HEK293 (cell line): ENCODE data around the gene LINC00632.

Source experiments
- CTCF ChIA-PET: fragments of 350-600 bp; formaldehyde crosslinking; extraction: SDS; loops from one replicate; lab custom pipeline; 2021; ENCODE audit warnings: antibody characterized with exemption; lab: Yijun Ruan, JAX
- POLR2A ChIA-PET: fragments of 300-600 bp; formaldehyde crosslinking; extraction: SDS; loops from one replicate; lab custom pipeline; 2020; ENCODE audit warnings: antibody characterized with exemption, inconsistent platforms; lab: Yijun Ruan, JAX
- H3K27ac ChIP-seq: fragments of 200-500 bp; sonication (Bioruptor generic); 2 replicates; pipeline ENCODE4 v1.5.1; 2014; ENCODE audit warnings: low read depth, low read length, control low read depth, inconsistent platforms; ENCODE audit errors: extremely low read depth
- H3K36me3 ChIP-seq, 2 experiments: fragments of 200-500 bp in 1 of 2; sonication (Bioruptor generic) in 1 of 2; 1 replicate in 1 of 2; 2 replicates in 1 of 2; pipeline ENCODE4 v1.5.1; 2014 to 2017; ENCODE audit warnings: inconsistent platforms in 2 of 2, low read length in 2 of 2; ENCODE audit not compliant: control insufficient read depth in 2 of 2, insufficient read depth in 1 of 2
- H3K4me1 ChIP-seq: fragments of 200-500 bp; sonication (Bioruptor generic); 2 replicates; pipeline ENCODE4 v1.5.1; 2014; ENCODE audit warnings: mild to moderate bottlenecking, low read length, inconsistent platforms; ENCODE audit not compliant: control insufficient read depth, insufficient read depth
- H3K4me3 ChIP-seq: 2 replicates; pipeline ENCODE4 v1.5.1; 2011; ENCODE audit warnings: low read depth, mild to moderate bottlenecking, control low read depth, low read length, moderate library complexity
- H3K9me3 ChIP-seq: fragments of 200-500 bp; sonication (Bioruptor generic); 2 replicates; pipeline ENCODE4 v1.5.1; 2014; ENCODE audit warnings: low read depth, low read length, inconsistent platforms; ENCODE audit not compliant: control insufficient read depth, insufficient read depth
- ATF2 ChIP-seq: fragments of 450-650 bp; formaldehyde crosslinking; IDR thresholded peaks from 2 replicates; pipeline ENCODE4 v1.5.1; 2016; ENCODE audit warnings: missing biosample characterization, missing genetic modification characterization, low read depth
- FEZF1 ChIP-seq: fragments of 450-650 bp; formaldehyde crosslinking; IDR thresholded peaks from 2 replicates; pipeline ENCODE4 v1.5.1; 2016; ENCODE audit warnings: missing biosample characterization, missing genetic modification characterization
- KLF10 ChIP-seq: fragments of 450-650 bp; IDR thresholded peaks from 2 replicates; pipeline ENCODE4 v1.5.1; 2018; ENCODE audit warnings: missing biosample characterization, mild to moderate bottlenecking, missing genetic modification characterization
- KLF9 ChIP-seq: fragments of 450-650 bp; formaldehyde crosslinking; IDR thresholded peaks from 2 replicates; pipeline ENCODE4 v1.5.1; 2016; ENCODE audit warnings: missing biosample characterization, missing genetic modification characterization, low read depth
- REPIN1 ChIP-seq: fragments of 450-650 bp; formaldehyde crosslinking; IDR thresholded peaks from 2 replicates; pipeline ENCODE4 v1.5.1; 2017; ENCODE audit warnings: missing biosample characterization, missing genetic modification characterization, low read depth
- SALL2 ChIP-seq: fragments of 450-650 bp; formaldehyde crosslinking; IDR thresholded peaks from 2 replicates; pipeline ENCODE4 v1.5.0; 2017; ENCODE audit warnings: missing biosample characterization, mild to moderate bottlenecking, missing genetic modification characterization, borderline replicate concordance
- ZBTB8A ChIP-seq: fragments of 450-650 bp; formaldehyde crosslinking; IDR thresholded peaks from 2 replicates; pipeline ENCODE4 v1.5.1; 2016; ENCODE audit warnings: missing biosample characterization, missing genetic modification characterization
- ZNF121 ChIP-seq: fragments of 450-650 bp; formaldehyde crosslinking; IDR thresholded peaks from 2 replicates; pipeline ENCODE4 v1.5.1; 2016; ENCODE audit warnings: missing biosample characterization, missing genetic modification characterization
- ZNF140 ChIP-seq: fragments of 450-650 bp; formaldehyde crosslinking; IDR thresholded peaks from 2 replicates; pipeline ENCODE4 v1.5.1; 2016; ENCODE audit warnings: missing biosample characterization, missing genetic modification characterization
- ZNF175 ChIP-seq: fragments of 450-650 bp; formaldehyde crosslinking; IDR thresholded peaks from 2 replicates; pipeline ENCODE4 v1.5.1; 2016; ENCODE audit warnings: missing biosample characterization, missing genetic modification characterization
- ZNF24 ChIP-seq: fragments of 450-650 bp; formaldehyde crosslinking; IDR thresholded peaks from 2 replicates; pipeline ENCODE4 v1.5.1; 2016; ENCODE audit warnings: missing biosample characterization, missing genetic modification characterization
- ZNF274 ChIP-seq, 2 experiments: fragments of 200-500 bp in 1 of 2; fragments of 450-650 bp in 1 of 2; sonication (Bioruptor generic) in 1 of 2; formaldehyde crosslinking in 1 of 2; IDR thresholded peaks; 2 replicates each; pipeline versions ENCODE4 v1.5.1 to v1.6.1; 2014 to 2016; ENCODE audit warnings: borderline replicate concordance in 1 of 2, inconsistent platforms in 1 of 2, low read length in 1 of 2, missing biosample characterization in 1 of 2, missing genetic modification characterization in 1 of 2
- ZNF354C ChIP-seq: fragments of 450-650 bp; formaldehyde crosslinking; IDR thresholded peaks from 2 replicates; pipeline ENCODE4 v1.5.1; 2016; ENCODE audit warnings: missing biosample characterization, missing genetic modification characterization, low read depth, borderline replicate concordance
- ZNF37A ChIP-seq: fragments of 450-650 bp; IDR thresholded peaks from 2 replicates; pipeline ENCODE4 v1.5.1; 2018; ENCODE audit warnings: missing biosample characterization, missing genetic modification characterization
- ZNF521 ChIP-seq: fragments of 450-650 bp; formaldehyde crosslinking; IDR thresholded peaks from 2 replicates; pipeline ENCODE4 v1.5.1; 2017; ENCODE audit warnings: missing biosample characterization, mild to moderate bottlenecking, missing genetic modification characterization
- ZNF544 ChIP-seq: fragments of 450-650 bp; formaldehyde crosslinking; IDR thresholded peaks from 2 replicates; pipeline ENCODE4 v1.5.0; 2017; ENCODE audit warnings: missing biosample characterization, missing genetic modification characterization
- ZNF561 ChIP-seq: fragments of 450-650 bp; IDR thresholded peaks from 2 replicates; pipeline ENCODE4 v1.5.1; 2018; ENCODE audit warnings: missing biosample characterization, missing genetic modification characterization, borderline replicate concordance
- ZNF626 ChIP-seq: fragments of 450-650 bp; sonication (Bioruptor Pico); formaldehyde crosslinking; IDR thresholded peaks from 2 replicates; pipeline ENCODE4 v1.5.1; 2018; ENCODE audit warnings: missing biosample characterization, missing genetic modification characterization, inconsistent platforms
- ZNF660 ChIP-seq: fragments of 450-650 bp; IDR thresholded peaks from 2 replicates; pipeline ENCODE4 v1.5.1; 2018; ENCODE audit warnings: missing biosample characterization, mild to moderate bottlenecking, missing genetic modification characterization
- ZNF777 ChIP-seq: fragments of 450-650 bp; formaldehyde crosslinking; IDR thresholded peaks from 2 replicates; pipeline ENCODE4 v1.5.1; 2017; ENCODE audit warnings: missing biosample characterization, missing genetic modification characterization, borderline replicate concordance
- ZNF843 ChIP-seq: fragments of 450-650 bp; formaldehyde crosslinking; IDR thresholded peaks from 2 replicates; pipeline ENCODE4 v1.5.1; 2016; ENCODE audit warnings: missing biosample characterization, missing genetic modification characterization
- ZSCAN4 ChIP-seq: fragments of 450-650 bp; formaldehyde crosslinking; IDR thresholded peaks from 2 replicates; pipeline ENCODE4 v1.5.1; 2017; ENCODE audit warnings: missing biosample characterization, missing genetic modification characterization
- TF ChIP-seq, protein P1 (sequence below): fragments of 450-650 bp; formaldehyde crosslinking; IDR thresholded peaks from 2 replicates; pipeline ENCODE4 v1.5.1; 2016; ENCODE audit warnings: missing biosample characterization, missing genetic modification characterization, borderline replicate concordance
- TF ChIP-seq, protein P2 (sequence below): fragments of 450-650 bp; formaldehyde crosslinking; IDR thresholded peaks from 2 replicates; pipeline ENCODE4 v1.5.1; 2016; ENCODE audit warnings: missing biosample characterization, missing genetic modification characterization
- TF ChIP-seq, protein P3 (sequence below): fragments of 450-650 bp; formaldehyde crosslinking; IDR thresholded peaks from 2 replicates; pipeline ENCODE4 v1.5.1; 2017; ENCODE audit warnings: missing biosample characterization, missing genetic modification characterization

Gene LINC00632

GRCh38 chrX:140724309-140724708 lies 14.8 kb downstream of the LINC00632 start:
- 0 out of 2 replicates have a peak, but pooled peaks have one; percentile 7 for TF ChIP-seq ZNF354C
- TF ChIP-seq, protein P1, sequence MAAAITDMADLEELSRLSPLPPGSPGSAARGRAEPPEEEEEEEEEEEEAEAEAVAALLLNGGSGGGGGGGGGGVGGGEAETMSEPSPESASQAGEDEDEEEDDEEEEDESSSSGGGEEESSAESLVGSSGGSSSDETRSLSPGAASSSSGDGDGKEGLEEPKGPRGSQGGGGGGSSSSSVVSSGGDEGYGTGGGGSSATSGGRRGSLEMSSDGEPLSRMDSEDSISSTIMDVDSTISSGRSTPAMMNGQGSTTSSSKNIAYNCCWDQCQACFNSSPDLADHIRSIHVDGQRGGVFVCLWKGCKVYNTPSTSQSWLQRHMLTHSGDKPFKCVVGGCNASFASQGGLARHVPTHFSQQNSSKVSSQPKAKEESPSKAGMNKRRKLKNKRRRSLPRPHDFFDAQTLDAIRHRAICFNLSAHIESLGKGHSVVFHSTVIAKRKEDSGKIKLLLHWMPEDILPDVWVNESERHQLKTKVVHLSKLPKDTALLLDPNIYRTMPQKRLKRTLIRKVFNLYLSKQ (tag by site-specific recombination) = no peak
- TF ChIP-seq ZNF175 (tag by site-specific recombination) = peak; percentile 93; the same call in 1 of the 2 replicates
- no peak for TF ChIP-seq ZNF37A (tag by site-specific recombination)
- TF ChIP-seq ZNF777 (tag by site-specific recombination) = 0 out of 2 replicates have a peak, but pooled peaks have one; percentile 28
- no peak for TF ChIP-seq ZNF121 (tag by site-specific recombination)
- no peak for TF ChIP-seq ZNF521 (tag by site-specific recombination)
- no peak for TF ChIP-seq ZBTB8A (tag by site-specific recombination)
- no peak for TF ChIP-seq ZNF274 (IDR thresholded peaks at IDR 0.05; ENCODE audit: low read length)
- TF ChIP-seq ZNF274 (tag by site-specific recombination; IDR thresholded peaks at IDR 0.05; ENCODE audit: borderline replicate concordance) = no peak
- TF ChIP-seq ZNF544 (tag by site-specific recombination) = peak; percentile 37; the same call in 1 of the 2 replicates
- TF ChIP-seq ZNF626 (tag by site-specific recombination) = no peak
- TF ChIP-seq FEZF1 = no peak
- no peak for TF ChIP-seq REPIN1 (tag by site-specific recombination)
- TF ChIP-seq ZNF24 (tag by site-specific recombination) = no peak
- TF ChIP-seq ZSCAN4 = peak; percentile 32; the same call in 1 of the 2 replicates
- TF ChIP-seq KLF10 = no peak
- no peak overlapping the region for H3K27ac ChIP-seq
- H3K9me3 ChIP-seq = no peaks in the 10 kb centered on the region
- POLR2A ChIA-PET = no interaction called here
- no peaks in the 10 kb centered on the region for H3K4me1 ChIP-seq
- CTCF ChIA-PET = no interaction called here
- peaks cover 0 to 66% of the 10 kb centered on the region in 2 experiments; a peak in 2 of 3 replicates for H3K36me3 ChIP-seq
- no peak overlapping the region for H3K4me3 ChIP-seq

- peaks cover 0 to 66% of the 10 kb centered on the region in 2 experiments; a peak in 2 of 3 replicates for H3K36me3 ChIP-seq
- no peak overlapping the region for H3K27ac ChIP-seq
- H3K4me3 ChIP-seq = no peak overlapping the region
- H3K4me1 ChIP-seq = no peaks in the 10 kb centered on the region
- POLR2A ChIA-PET = no interaction called here
- no peaks in the 10 kb centered on the region for H3K9me3 ChIP-seq
- CTCF ChIA-PET = no interaction called here
- TF ChIP-seq, protein P2, sequence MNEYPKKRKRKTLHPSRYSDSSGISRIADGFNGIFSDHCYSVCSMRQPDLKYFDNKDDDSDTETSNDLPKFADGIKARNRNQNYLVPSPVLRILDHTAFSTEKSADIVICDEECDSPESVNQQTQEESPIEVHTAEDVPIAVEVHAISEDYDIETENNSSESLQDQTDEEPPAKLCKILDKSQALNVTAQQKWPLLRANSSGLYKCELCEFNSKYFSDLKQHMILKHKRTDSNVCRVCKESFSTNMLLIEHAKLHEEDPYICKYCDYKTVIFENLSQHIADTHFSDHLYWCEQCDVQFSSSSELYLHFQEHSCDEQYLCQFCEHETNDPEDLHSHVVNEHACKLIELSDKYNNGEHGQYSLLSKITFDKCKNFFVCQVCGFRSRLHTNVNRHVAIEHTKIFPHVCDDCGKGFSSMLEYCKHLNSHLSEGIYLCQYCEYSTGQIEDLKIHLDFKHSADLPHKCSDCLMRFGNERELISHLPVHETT (tag by site-specific recombination) = no peak
- TF ChIP-seq, protein P3, sequence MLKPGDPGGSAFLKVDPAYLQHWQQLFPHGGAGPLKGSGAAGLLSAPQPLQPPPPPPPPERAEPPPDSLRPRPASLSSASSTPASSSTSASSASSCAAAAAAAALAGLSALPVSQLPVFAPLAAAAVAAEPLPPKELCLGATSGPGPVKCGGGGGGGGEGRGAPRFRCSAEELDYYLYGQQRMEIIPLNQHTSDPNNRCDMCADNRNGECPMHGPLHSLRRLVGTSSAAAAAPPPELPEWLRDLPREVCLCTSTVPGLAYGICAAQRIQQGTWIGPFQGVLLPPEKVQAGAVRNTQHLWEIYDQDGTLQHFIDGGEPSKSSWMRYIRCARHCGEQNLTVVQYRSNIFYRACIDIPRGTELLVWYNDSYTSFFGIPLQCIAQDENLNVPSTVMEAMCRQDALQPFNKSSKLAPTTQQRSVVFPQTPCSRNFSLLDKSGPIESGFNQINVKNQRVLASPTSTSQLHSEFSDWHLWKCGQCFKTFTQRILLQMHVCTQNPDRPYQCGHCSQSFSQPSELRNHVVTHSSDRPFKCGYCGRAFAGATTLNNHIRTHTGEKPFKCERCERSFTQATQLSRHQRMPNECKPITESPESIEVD (tag by site-specific recombination) = no peak
- TF ChIP-seq ZSCAN4 (peak; percentile 65), ZNF660 (tag by site-specific recombination) (no peak), SALL2 (tag by site-specific recombination) (no peak), ZNF777 (tag by site-specific recombination) (no peak), ATF2 (no peak), ZNF561 (tag by site-specific recombination) (no peak), ZNF140 (peak; percentile 4; the same call in 1 of the 2 replicates), KLF9 (tag by site-specific recombination) (no peak), ZNF843 (tag by site-specific recombination) (no peak)
These were observed 15.2 kb downstream of the LINC00632 start for GRCh38 chrX:140724736-140725135.
